Measurements from ENCODE around the gene PBX1.

The PBX1 gene

DNA sequence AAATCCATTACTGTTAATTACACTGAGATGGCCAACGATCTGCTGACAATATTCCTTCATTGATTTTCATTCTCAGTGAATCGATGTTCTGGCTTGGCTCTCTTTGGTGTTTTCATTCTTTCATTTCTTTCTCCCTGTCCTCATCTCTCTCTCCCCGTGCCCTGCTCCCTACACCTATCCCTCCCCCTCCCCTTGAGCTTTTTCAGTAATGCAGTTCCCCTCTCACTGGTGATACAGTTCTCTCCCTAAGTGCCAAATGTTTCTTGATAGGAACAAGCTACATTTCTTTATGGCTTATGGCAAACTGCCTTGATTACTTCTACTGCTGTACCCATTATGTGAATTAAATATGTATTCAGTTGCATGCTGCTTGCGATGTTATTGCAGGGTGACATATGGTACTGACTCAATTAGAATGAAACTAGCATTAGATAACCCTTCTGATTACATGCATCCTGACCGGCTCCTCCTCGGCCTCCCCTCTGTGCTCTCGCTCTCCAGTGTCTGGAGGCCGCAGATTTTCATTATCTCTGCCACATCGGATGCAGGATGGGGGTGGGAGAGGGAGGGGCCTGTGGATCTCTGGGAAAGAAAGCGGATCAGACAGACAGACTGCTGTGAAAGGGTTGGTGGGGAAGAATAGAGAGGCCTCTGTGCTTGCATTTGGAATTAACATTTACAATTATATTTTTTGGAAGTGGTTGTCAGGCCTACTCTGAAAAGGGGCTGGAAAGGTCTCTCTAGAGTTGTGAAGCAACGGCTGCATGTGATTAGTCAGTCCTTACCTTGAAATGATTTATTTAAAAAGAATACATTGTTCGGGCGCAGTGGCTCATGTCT, 130.9 kb downstream of the PBX1 start:
- in situ Hi-C loops (cut with MboI; ENCODE audit: low sequenced_read_pairs), result no loop called here

DNA sequence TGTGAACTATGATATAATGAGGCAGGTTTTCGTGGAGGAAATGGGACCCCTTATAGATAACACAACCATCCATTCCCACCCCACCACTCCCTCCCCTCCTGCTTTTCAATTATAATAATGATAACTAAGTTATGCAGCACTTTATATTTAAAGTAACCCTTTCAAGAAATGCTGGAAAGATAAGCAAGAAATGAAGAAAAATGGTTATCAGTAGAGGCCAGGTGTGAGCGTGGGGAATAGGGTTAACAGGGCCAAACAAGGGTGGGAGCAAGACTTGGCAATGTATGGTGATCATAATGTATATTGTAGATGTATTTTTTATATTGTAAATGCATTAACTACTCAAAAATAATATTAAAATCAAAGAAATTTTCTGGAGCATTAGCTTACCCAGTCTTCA, 133.4 kb downstream of the PBX1 start:
- in situ Hi-C loops (cut with MboI; ENCODE audit: low sequenced_read_pairs), result no loop called here

DNA sequence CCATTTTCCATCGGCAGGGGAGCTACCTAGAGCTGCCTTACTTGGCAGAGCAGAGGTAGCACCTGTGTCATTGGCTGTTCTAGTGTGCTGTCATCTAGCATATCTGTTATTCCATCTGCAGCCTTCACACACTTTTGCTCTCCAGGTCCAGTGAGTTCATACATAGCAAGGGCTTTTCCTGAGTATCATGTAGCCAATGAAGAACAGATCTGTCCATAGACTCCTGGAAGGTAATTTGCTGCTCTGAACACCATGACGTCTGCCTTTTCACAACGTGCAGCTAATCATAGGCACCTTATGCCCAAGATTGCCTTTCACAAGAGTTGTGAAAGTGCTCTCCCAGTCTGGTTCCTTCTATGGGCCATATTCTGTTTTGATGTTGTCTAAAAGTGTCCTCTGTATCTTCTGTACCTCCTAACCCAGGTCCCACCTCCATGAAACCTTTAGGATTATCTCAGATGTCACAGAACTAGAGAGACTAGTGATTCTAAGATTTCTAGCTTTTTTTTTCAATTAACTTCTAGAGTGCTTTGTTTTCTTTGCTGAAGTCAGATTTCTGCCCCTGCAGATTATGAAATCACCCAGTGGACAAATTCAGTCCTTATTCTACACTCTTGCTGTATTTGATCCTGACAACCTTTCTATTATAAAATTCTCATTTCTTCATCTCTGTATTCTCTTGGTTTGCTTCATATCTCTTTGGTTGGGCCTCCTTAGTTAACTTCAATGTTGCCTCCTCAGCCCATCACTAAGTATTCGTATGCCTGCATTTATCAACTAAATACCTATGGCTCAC, 134.8 kb downstream of the PBX1 start:
- in situ Hi-C loops (cut with MboI; ENCODE audit: low sequenced_read_pairs), result no loop called here

DNA sequence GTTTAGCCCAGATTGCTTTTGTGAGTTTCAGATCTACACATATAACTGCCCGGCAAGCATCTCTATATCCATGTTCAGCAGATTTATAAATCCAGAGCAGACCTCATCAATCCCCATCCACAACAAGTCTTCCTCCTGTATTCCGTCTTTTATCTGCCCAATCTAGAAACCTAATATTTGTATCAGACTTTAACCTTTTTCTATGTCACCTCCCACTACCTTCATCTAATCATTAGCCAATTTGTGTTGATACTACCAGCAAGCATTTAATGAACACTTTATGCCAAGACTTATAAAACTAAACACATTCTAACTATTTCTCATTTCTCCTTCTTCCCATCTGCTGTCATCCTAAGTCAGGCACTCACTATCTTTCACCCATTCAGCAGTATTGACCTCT, 135.5 kb downstream of the PBX1 start:
- in situ Hi-C loops (cut with MboI; ENCODE audit: low sequenced_read_pairs), result no loop called here

DNA sequence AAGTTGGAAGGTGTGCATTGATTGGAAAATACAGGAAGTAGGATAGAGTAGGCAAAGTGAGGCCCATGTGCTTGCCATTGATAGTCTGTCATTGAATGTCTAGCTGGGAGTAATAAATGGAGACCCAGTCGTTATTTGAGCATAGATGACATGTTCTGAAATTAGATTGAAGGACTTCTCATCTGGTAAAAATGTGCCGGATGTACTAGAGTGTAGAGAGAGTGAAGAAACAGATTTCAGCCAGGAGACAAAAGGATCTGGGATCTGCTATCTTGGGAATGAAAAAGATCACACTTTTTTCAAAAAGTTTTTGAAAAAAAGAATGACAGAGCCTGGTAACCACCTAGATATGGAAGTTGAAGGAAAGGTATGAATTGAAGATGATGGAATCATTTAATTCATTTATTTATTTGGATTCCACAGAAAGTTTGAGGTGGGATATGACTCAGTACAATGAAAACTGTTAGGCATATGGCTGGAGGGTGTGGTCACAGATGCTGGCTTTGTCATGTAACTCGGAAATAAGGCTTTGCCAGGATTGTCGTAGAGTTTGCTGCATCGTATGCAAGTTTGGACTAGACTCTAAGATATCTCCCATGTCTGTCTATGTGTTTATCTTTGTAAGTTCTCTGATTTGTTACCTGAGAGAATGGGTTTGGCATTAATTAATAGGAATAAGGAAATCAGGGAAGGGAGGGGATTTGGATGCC, 137.1 kb downstream of the PBX1 start:
- in situ Hi-C loops (cut with MboI; ENCODE audit: low sequenced_read_pairs), result no loop called here

DNA sequence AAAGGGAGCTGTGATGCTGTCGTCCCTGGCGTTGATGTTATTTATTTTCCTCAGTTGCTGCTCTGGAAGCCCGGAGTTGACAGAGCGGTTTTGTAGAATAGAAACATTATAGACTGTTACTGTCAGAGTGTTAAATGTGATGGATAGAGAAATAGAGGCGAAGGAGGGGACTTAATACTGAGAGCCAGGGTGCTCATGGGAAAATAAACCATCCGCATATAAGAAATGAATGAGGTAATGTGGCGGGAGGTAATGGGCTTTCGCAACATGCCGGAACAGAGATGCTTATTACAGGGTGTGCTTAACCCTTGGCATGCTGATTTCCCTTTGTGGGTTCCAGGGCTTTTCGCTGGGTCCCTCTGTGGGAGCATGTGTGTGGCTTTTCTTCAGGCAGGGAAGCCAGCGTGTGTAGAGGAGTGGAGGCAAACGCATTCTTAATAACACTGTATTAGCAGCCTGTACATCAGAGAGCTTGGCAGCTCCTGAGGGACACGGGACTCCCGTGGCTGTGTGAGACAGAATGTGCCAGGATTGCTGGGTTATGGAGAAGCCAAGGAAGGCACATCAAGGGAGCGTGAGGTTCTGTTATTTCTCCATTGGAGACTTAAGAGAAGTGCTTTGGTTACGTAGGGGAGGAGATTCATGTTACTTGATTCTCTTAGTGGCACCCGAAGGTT, 141.0 kb downstream of the PBX1 start:
- in situ Hi-C loops (cut with MboI; ENCODE audit: low sequenced_read_pairs), result no loop called here

DNA sequence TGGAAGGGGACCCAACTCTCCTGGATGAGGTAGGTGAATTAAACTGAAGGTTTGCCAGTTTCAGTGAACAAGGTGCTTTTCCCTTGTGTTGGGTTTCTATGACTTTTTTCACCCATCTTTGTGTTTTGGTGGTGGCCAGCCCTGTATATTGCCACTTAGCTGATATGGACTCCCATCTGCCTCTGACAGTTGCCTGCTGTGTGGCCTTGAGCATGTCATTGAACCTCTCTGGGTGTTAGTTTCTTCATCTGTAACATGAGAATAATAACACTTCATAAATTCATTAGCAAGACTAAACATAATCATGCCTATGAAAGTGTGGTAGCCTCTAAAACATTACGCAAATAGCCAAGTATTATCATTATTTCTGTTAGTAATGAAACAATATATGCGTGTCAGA, 141.7 kb downstream of the PBX1 start:
- in situ Hi-C loops (cut with MboI; ENCODE audit: low sequenced_read_pairs), result no loop called here

DNA sequence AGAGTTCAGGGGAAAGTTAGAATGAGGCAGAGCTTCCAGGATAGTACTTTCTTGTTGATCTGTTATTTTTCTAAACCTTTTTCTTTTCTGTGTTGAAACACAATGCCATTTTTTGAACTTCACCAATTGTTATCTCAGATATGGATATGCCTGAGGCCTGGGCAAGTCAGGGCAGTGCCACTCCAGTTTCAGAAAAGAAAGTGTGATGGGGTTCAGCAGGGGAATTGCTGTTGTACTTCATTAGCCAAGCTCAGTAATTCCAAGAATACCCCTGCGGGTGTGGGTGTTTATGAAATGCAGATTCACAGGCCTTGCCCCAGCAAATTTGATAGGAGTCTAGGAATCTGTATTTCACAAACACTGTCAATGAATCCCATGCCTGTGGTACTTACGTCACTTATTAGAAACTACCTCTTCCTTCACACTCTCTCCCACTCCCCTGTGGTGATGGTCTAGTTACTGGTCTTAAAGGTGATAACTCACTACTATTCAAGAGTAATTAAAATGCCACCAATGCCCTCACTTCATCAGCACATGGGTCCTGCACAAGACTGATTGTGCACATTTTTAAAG, 142.3 kb downstream of the PBX1 start:
- in situ Hi-C loops (cut with MboI; ENCODE audit: low sequenced_read_pairs), result no loop called here

DNA sequence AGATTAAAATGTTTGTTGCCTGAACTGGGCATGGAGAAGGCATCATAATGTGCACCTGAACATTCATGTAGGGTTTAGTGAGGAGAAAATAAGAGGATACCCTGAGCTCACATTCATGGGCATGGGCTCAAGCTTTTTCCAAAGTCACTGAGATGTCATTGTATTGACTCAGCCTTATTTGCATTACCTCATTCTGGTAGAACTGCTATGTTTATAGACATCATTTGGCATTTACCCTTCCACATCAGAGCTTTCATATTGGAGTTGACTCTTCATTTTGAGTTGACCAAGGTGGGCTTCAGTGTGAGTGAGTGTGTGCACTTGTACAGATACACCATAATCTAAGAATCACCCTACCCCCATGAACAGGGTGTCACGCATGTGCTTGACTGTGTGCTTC, 143.2 kb downstream of the PBX1 start:
- in situ Hi-C loops (cut with MboI; ENCODE audit: low sequenced_read_pairs), result no loop called here

DNA sequence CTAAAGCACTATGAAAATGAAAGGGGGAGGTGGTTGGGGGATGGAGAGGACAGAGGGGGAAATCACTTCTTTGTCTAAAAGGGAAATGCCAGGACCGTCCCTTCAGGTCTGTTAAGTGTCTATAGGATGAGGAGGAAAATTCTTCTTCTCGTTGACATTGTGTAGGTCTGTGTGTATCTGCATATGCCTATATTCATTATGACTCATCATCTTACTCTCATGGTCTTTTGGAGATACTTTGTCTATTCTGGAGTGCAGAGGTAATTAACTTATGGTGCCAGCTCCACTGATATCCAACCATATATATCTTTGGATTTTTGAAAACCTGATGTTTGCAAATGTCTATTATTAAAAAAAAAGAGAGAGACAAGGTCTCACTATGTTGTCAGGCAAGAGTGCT, 143.7 kb downstream of the PBX1 start:
- in situ Hi-C loops (cut with MboI; ENCODE audit: low sequenced_read_pairs), result no loop called here

DNA sequence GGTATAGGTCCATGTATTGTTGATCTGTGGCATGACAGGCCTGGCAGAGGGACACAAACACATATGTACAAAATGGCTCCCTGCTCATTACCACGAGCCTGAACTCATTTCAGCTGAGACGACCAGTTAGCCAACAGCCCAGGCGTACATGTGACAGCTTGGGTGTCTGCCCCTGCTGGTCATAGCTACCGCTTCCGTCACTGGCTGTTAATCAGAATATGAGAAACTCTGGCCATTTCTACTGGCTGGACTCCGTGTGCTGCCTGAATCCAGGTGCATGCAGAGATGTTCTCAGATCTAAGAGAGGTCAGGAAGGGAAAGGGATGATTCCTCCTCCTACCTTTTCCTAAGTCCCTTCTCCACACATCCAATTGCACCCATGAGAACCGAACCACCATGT, 144.5 kb downstream of the PBX1 start:
- in situ Hi-C loops (cut with MboI; ENCODE audit: low sequenced_read_pairs), result no loop called here

DNA sequence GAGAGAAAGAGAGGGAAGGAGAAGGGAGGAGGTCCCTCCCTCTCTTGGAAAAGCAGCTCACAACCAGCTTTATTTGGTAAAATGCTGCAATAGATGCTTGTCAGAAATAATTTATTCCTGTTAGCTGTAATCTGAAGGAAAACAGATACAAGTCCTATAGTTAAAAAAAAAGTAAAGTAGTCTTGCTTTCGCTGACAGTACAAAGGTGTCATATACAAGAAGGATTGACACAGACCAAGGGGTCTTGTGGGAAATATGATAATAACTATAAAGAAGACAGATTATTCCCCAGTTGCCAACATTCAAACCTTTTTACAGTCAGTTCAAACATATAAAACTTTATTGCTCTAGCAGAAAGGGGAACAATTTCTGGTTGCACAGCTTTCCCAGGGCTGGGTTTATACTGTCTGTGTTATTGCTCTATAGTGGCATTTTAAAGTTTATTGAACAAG, 145.0 kb downstream of the PBX1 start:
- in situ Hi-C loops (cut with MboI; ENCODE audit: low sequenced_read_pairs), result no loop called here

DNA sequence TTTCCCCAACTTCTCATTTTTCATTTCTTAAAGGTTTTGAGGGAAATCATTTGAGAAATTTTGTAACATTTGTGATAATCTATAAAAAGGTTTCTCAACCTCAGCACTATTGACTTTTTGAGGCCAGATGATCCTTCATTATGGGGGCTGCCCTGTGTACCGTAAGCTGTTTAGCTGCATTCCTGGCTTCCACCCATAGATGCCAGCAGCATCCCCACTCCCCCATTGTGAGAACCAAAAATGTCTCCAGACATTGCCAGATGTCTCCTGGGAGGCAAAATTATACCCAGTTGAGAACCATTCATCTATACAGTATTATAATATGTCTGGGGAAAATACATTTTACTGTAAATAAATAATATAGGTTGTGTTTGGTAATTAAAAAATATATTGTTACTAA, 146.0 kb downstream of the PBX1 start:
- in situ Hi-C loops (cut with MboI; ENCODE audit: low sequenced_read_pairs), result no loop called here

DNA sequence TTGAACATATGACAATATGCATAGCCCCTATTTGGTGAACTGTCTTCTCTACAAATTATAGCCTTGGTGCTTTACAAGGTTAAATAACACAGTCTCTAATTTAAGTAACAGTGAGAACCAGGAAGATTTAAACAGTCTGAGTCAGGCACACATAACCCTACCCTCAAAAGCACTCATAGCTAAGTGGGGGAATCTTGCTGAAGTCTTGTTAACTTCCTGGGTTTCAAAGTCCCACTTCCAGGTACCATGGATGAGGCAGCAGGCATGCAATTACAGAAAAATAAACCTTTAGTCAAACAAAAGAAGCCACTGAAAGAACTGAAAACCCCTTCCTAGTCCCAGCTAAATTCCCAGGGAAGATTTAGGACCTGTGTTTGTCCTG, 147.6 kb downstream of the PBX1 start:
- in situ Hi-C loops (cut with MboI; ENCODE audit: low sequenced_read_pairs), result no loop called here

DNA sequence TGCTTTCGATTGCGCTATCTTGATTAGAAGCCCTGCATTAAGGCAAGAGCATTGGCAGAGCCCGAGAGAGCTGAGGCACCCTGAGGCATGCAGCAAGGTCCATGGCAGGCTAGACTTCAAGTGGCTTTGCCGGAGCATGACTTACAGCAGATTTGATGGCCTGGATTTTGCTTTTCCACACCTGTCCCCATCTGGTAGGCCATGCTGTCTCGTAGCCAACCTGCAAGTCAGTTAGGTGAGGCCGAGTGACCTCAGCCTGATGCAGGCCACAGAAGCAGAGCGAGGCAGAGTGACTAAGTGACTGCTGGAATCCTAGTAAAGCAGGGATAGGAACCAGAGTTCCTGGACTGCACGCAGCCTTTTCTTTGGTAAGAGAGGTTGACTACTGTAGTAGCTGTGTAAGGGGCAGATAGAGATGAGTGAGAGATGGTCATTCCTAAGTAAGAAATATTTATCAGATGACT, 148.9 kb downstream of the PBX1 start:
- in situ Hi-C loops (cut with MboI; ENCODE audit: low sequenced_read_pairs), result no loop called here

DNA sequence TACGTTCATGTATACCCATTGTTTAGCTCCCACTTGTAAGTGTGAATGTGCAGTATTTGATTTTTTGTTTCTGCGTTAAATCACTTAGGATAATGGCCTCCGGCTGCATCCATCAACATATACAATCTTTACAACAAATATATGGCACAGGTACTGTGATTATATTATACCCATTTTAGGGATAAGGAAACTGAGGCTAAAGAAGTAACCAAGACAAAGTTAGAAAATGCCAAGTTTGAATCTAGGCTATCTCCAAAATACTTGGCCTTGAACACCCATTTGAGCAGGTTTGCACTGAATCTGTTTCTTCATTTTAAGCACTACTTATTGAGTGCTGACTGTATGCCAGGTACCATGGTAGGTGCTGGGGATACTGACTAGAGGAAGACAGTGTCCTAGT, 149.6 kb downstream of the PBX1 start:
- in situ Hi-C loops (cut with MboI; ENCODE audit: low sequenced_read_pairs), result no loop called here

DNA sequence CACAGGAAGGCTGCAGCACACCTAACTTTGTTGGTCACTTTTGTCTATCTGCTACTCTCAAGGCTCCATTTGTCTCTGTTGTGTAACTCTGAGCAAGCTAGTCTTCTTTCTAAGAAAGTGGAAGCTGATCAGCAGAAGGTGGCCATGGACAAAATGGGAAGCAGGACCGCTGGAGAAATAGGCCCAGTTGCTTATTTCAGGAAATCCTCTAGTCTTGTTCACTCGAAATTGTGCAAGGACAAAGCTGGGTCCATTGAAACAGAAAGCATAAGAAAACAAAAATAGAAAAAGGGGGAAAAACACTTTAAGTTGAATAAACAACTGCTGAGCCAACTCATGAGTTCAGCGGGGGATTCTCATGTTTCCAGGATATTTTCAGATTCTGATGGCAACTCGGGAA, 150.1 kb downstream of the PBX1 start:
- in situ Hi-C loops (cut with MboI; ENCODE audit: low sequenced_read_pairs), result no loop called here

DNA sequence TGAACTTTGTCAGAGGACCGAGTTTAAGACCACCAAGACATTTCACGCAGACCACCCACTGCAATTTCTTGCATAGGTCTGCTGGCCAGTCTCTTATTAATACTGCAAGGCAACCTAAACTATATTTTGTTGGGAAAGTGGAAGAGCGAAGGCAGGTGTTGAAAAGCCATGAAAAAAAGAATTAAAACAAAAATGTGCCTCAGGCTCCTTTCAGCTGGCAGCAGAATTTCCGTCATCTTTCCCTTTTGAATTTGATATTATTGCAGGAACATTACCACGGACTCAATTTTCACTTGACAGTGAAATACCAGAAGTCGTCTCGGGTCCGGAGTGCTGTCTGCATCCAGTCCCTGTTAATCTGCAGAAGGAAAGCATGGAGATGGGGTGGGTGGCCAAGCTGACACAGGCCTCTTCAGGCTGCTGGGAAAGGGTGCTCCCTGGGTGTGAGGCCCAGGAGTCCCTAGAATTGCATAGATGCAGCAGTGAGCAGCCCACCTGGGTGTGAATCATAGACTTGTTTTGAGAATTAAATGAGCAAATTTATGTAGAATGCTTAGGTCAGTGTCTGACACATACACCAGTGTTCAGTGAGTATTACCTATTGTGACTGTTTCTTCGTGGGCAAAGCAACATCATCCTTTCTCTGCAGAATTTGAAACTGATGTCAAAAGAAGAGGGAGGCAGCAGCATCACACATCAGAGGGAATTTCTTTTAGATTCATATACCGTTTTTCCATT, 150.7 kb downstream of the PBX1 start:
- in situ Hi-C loops (cut with MboI; ENCODE audit: low sequenced_read_pairs), result no loop called here

DNA sequence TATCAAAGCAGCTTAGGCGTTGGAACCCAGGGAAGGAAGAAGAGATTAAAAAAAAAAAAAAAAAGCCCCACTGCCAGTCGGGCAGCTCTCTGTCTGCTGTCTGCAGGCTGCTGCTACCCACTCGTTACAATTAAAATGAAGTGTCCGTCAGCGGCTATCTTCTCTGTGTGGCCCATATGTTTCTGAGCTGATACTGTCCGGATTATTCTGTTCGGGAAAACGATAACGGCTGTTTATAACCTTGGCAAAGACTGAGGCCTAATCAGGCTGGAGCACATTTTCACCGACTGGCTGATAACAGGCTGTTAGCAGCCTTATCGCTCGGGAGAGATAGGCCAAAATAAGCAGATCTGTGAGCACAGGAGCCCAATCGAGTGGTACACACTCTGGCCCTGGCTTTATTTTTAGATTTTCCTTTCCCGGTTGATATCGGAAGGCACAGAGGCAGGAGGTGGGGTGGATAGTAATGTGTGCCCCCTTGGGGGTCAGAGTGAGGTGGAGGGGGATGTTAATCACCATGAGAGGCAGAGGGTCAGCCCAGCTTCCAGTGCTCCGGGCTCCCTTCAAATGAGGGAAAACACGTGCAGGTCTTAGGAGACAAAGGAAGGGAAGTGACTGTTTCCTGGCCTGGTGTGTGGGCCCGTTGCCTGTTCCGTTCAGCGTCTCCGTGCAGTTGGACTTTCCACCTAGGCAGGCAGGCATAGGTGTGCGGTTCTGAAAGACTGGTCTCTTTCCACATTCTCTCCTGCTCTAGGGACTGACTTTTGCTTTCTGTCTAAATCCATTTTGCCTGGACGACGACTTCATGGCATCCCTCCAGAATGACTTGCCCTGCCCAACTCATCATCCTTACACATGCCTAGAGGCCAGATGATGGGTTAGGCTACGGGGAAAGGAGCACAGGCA, 153.4 kb downstream of the PBX1 start:
- in situ Hi-C loops (cut with MboI; ENCODE audit: low sequenced_read_pairs), result no loop called here

Measured in HL-60/S4 treated with retinoic acid at 250 ng/mL for 4 days and 3 days (cell line).